Gastrocnemius medialis (tissue), 4 donors: Measurements from ENCODE around the gene SRSF1. TPM values are rescaled to one million over a fixed set of nuclear protein-coding genes. Genes with fewer than 3 reads are reported as not detected.

Experiments
- ATAC-seq, 2 donors: fragments of 150-250 bp; one replicate each; pipeline ENCODE4 v1.9.1; 2016
- DNase-seq, 2 donors: peaks; one replicate each; pipeline ENCODE4 v3.0.0-alpha.2; 2019
- H3K27ac ChIP-seq, 4 donors: fragments of 200-600 bp; sonication (generic); 1 replicate in 1 of 4; 2 replicates in 3 of 4; pipeline ENCODE4 v1.5.1; 2016 to 2018; ENCODE audit warnings: mild to moderate bottlenecking in 2 of 4, moderate library complexity in 1 of 4
- H3K27me3 ChIP-seq, 3 donors: fragments of 200-600 bp; sonication (generic) in 2 of 3; 1 replicate in 1 of 3; 2 replicates in 2 of 3; pipeline versions ENCODE4 v1.5.1 to v1.6.0; 2016 to 2019; ENCODE audit warnings: mild to moderate bottlenecking in 1 of 3, moderate library complexity in 1 of 3
- H3K36me3 ChIP-seq, 2 donors: fragments of 200-600 bp; sonication (generic) in 1 of 2; one replicate each; pipeline ENCODE4 v1.5.1; 2017 to 2018
- H3K4me1 ChIP-seq, 2 donors: fragments of 200-600 bp; sonication (generic) in 1 of 2; one replicate each; pipeline ENCODE4 v1.5.1; 2016 to 2017; ENCODE audit warnings: mild to moderate bottlenecking in 2 of 2
- H3K4me3 ChIP-seq, 4 donors: fragments of 200-600 bp; sonication (generic) in 3 of 4; 1 replicate in 1 of 4; 2 replicates in 3 of 4; pipeline ENCODE4 v1.5.1; 2016 to 2019; ENCODE audit warnings: mild to moderate bottlenecking in 2 of 4
- H3K9me3 ChIP-seq, 3 donors: fragments of 200-600 bp; sonication (generic) in 2 of 3; 1 replicate in 1 of 3; 2 replicates in 2 of 3; pipeline ENCODE4 v1.5.1; 2016 to 2019
- POLR2A ChIP-seq, 2 donors: fragments of 450-650 bp; IDR thresholded peaks; one replicate each; pipeline ENCODE4 v1.6.1; 2017; ENCODE audit warnings: antibody characterized with exemption in 2 of 2, mild to moderate bottlenecking in 2 of 2, moderate library complexity in 2 of 2
- in situ Hi-C, 4 donors: fragments of 200-750 bp; cut with MboI; loops; one replicate each; pipeline versions ENCODE4 v1.15.0 to v1.8.0; 2017; ENCODE audit warnings: low sequenced_read_pairs in 4 of 4
- intact Hi-C: fragments of 100-400 bp; cut with DNase I; formaldehyde crosslinking; loops from one replicate; pipeline ENCODE4 v1.15.1; 2023; ENCODE audit warnings: low total_unique reads
- total RNA-seq, 4 donors: library from RNA; depleted of rRNA; stranded (reverse); fragments of >200 nt; gene quantifications; one replicate each; pipeline versions ENCODE4 v1.1.0 to v1.2.3, GENCODE V29; 2016
- TF ChIP-seq, protein P1 (sequence below), 5 experiments: fragments of 450-650 bp in 3 of 5; fragments of 200-600 bp in 2 of 5; sonication (generic) in 2 of 5; IDR thresholded peaks in 4 of 5; conservative IDR thresholded peaks in 1 of 5; 1 replicate in 4 of 5; 2 replicates in 1 of 5; pipeline ENCODE4 v1.5.1; 2016 to 2019; ENCODE audit warnings: antibody characterized with exemption in 5 of 5, mild to moderate bottlenecking in 3 of 5, moderate library complexity in 3 of 5

SRSF1 gene
- total RNA-seq, 4 donors from 2014 or later: 69.4 to 85.4 (median 82.2) TPM

DNA sequence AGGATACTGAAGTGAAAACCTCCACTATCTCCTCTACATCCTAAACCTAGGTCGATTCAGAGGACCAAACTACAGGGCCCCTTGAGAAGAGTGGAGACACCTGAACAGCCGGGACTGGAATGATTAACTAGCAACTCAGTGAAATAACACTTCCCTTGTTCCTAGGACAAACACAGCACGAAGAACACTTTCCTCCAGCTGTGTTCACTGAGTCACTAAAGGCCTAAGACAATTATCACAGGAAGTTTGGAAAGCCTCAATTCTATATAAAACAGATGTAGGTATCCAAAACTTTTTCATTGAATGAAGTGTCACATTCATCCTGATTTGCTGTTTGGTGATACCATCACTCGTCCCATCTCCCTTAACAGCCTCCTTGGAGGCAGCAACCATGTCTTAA, 36.3 kb downstream of the SRSF1 start:
- DNase-seq (no peak), ATAC-seq (no peak)
- in situ Hi-C loops: no loop called here
- intact Hi-C loops: no loop called here
- Histone ChIP-seq H3K27me3 (no peaks in the 10 kb centered on the region), H3K36me3 (peaks cover 2 to 24% of the 10 kb centered on the region in 2 donors), H3K27ac (peak overlapping the region in 1 of 4 donors; percentile 49), H3K4me3 (no peak overlapping the region), H3K9me3 (no peaks in the 10 kb centered on the region), H3K4me1 (peaks cover 17 to 30% of the 10 kb centered on the region in 2 donors)
- no peak for TF ChIP-seq POLR2A (IDR thresholded peaks at IDR 0.05)
- TF ChIP-seq, protein P1, sequence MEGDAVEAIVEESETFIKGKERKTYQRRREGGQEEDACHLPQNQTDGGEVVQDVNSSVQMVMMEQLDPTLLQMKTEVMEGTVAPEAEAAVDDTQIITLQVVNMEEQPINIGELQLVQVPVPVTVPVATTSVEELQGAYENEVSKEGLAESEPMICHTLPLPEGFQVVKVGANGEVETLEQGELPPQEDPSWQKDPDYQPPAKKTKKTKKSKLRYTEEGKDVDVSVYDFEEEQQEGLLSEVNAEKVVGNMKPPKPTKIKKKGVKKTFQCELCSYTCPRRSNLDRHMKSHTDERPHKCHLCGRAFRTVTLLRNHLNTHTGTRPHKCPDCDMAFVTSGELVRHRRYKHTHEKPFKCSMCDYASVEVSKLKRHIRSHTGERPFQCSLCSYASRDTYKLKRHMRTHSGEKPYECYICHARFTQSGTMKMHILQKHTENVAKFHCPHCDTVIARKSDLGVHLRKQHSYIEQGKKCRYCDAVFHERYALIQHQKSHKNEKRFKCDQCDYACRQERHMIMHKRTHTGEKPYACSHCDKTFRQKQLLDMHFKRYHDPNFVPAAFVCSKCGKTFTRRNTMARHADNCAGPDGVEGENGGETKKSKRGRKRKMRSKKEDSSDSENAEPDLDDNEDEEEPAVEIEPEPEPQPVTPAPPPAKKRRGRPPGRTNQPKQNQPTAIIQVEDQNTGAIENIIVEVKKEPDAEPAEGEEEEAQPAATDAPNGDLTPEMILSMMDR (IDR thresholded peaks at IDR 0.05 in 4 of 5, conservative IDR thresholded peaks at IDR 0.05 in 1 of 5): no peak

DNA sequence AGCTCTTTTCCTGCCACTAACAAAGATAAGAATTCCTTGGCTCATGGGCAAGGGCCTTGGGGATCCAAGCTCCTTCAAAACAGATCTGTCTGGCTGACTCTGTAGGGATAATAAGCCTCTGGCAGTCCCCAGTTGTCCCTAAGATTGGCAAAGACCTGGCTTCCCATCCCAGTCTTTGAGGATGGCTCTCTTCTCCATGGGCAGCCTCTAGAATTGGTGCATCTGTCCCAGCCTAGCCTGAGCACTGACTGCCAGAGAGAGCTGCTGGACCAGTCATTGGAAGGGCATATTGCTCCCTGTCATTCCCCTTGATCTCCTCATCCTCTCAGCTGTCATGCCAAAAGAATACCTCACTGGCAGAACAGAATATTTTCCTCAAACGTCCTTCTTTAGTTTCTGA, 38.6 kb downstream of the SRSF1 start:
- TF ChIP-seq POLR2A (IDR thresholded peaks at IDR 0.05): no peak
- TF ChIP-seq, protein P1 (IDR thresholded peaks at IDR 0.05 in 4 of 5, conservative IDR thresholded peaks at IDR 0.05 in 1 of 5): no peak
- H3K4me1 ChIP-seq: peaks cover 6 to 12% of the 10 kb centered on the region in 2 donors
- no peaks in the 10 kb centered on the region for H3K9me3 ChIP-seq
- intact Hi-C loops: no loop called here
- no peak overlapping the region for H3K4me3 ChIP-seq
- no peak for DNase-seq
- H3K27ac ChIP-seq: peak overlapping the region in 2 of 4 donors; percentile 27 to 52
- H3K27me3 ChIP-seq: no peaks in the 10 kb centered on the region
- peaks cover 2 to 10% of the 10 kb centered on the region in 2 donors for H3K36me3 ChIP-seq
- in situ Hi-C loops: no loop called here
- peak in 1 of 2 donors; percentile 18 for ATAC-seq

DNA sequence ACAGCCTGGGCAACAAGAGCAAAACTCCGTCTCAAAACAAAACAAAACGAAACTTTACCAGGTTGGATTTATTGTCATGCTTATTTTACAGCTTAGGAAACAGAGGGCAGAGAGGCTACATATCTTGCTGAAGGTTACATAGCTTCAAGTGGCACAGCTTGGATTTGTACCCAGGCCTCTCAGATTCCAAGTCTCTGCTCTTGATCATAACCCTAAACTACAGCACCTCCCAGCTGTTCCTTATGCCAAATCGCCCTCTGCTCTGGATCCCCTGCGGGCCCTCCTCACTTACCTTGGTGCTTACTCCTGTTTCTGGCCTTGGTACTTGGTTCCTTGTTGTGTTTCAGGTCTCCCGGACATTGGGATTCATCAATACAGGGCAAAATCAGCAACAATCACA, 40.2 kb downstream of the SRSF1 start:
- TF ChIP-seq POLR2A (IDR thresholded peaks at IDR 0.05): no peak
- TF ChIP-seq, protein P1 (IDR thresholded peaks at IDR 0.05 in 4 of 5, conservative IDR thresholded peaks at IDR 0.05 in 1 of 5): no peak
- peak; percentile 55 to 87 for ATAC-seq
- peak in 1 of 2 donors; percentile 36 for DNase-seq
- in situ Hi-C loops (no loop called here), intact Hi-C loops (no loop called here)
- no peaks in the 10 kb centered on the region for H3K36me3 ChIP-seq
- H3K4me1 ChIP-seq: peaks cover 6 to 12% of the 10 kb centered on the region in 2 donors
- no peaks in the 10 kb centered on the region for H3K27me3 ChIP-seq
- H3K4me3 ChIP-seq: no peak overlapping the region
- H3K27ac ChIP-seq: peak overlapping the region; percentile 33 to 70 (median 58)
- H3K9me3 ChIP-seq: no peaks in the 10 kb centered on the region

DNA sequence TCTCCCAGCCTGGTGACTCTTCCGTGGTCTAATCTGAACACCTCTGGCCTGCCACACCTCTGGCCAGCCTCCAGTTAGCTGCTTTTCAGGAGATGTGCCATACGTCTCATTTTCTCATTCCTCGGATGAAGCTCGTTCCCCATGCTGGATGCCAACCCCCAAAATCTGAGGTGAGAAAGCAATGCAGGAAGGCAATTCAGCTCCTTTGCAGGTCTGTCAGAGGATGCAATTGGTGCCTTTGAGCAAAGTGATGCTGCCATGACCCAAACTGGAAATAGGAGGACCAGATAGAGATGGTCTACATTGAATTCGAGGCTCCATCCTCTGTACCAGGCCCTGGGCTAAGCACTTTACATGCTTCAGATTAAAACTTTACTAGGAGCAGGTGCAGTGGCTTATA, 40.8 kb downstream of the SRSF1 start:
- ATAC-seq (no peak), DNase-seq (no peak)
- H3K4me1 ChIP-seq: peaks cover 6 to 12% of the 10 kb centered on the region in 2 donors
- no peaks in the 10 kb centered on the region for H3K36me3 ChIP-seq
- H3K9me3 ChIP-seq: no peaks in the 10 kb centered on the region
- no peaks in the 10 kb centered on the region for H3K27me3 ChIP-seq
- TF ChIP-seq, protein P1 (IDR thresholded peaks at IDR 0.05 in 4 of 5, conservative IDR thresholded peaks at IDR 0.05 in 1 of 5): no peak
- no peak for TF ChIP-seq POLR2A (IDR thresholded peaks at IDR 0.05)
- peak overlapping the region; percentile 33 to 70 (median 58) for H3K27ac ChIP-seq
- H3K4me3 ChIP-seq: no peak overlapping the region
- intact Hi-C loops (no loop called here), in situ Hi-C loops (no loop called here)
